GM19043 (cell line): ENCODE measurements around the gene PLXNA4.

Experiments used
- ATAC-seq: cut with Tn5 transposase; IDR thresholded peaks from one replicate; pipeline ENCODE4 v1.9.1; 2021; ENCODE audit warnings: low read depth; ENCODE audit not compliant: unreplicated experiment

Gene PLXNA4

DNA sequence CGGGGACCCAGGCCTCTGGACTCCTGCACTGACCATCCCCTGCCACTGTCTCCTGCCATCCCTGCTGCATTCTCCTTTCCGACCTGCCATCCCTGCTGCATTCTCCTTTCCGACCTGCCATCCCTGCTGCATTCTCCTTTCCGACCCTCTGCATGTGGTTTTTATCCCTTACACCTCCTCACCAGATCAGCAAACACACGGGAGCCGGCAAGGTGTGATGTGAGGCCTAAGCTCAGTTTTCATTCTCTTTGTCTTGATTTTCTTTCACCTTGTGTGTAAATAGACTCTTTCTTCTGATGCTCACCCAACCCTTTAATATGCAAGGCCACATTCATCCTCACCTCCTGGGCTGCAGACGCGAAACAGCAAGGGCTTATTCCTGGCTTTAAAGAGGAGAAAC lies 11.4 kb downstream of the PLXNA4 start:
- ATAC-seq = no peak

DNA sequence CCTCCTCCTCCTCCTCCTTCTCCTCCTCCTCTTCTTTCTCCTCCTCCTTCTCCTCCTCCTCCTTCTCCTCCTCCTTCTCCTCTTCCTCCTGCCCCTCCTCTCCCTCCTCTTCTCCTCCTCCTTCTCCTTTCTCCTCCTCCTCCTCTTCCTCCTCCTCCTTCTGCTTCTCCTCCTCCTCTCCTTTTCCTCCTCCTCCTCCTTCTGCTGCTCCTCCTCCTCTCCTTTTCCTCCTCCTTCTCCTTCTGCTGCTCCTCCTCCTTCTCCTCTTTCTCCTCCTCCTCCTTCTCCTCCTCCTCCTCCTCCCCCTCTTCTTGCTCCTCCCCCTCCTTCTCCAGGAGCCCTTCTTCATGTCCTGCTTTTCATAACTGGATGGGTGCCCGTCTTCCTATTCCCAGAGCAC lies 12.2 kb downstream of the PLXNA4 start:
- no peak for ATAC-seq

DNA sequence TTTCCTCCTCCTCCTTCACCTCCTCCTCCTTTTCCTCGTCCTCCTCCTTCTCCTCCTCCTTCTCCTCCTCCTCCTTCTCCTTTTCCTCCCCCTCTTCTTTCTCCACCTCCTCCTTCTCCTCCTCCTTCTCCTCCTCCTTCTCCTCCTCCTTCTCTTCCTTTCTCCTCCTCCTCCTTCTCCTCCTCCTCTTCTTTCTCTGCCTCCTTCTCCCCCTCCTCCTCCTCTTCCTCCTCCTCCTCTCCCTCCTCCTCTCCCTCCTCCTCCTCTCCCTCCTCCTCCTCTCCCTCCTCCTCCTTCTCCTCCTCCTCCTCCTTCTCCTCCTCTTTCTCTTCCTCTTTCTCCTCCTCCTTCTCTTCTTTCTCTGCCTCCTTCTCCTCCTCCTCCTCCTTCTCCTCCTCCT lies 13.6 kb downstream of the PLXNA4 start:
- ATAC-seq = no peak

DNA sequence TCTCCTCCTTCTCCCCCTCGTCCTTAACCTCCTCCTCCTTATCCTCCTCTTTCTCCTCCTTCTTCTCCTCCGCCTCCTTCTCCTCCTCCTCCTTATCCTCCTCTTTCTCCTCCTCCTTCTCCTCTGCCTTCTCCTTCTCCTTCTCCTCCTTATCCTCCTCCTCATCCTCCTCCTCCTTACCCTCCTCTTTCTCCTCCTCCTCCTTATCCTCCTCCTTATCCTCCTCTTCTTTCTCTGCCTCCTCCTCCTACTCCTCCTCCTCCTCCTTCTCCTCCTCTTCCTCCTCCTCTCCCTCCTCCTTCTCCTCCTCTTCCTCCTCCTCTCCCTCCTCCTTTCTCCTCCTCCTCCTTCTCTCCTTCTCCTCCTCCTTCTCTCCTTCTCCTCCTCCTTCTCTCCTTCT lies 14.5 kb downstream of the PLXNA4 start:
- no peak for ATAC-seq

DNA sequence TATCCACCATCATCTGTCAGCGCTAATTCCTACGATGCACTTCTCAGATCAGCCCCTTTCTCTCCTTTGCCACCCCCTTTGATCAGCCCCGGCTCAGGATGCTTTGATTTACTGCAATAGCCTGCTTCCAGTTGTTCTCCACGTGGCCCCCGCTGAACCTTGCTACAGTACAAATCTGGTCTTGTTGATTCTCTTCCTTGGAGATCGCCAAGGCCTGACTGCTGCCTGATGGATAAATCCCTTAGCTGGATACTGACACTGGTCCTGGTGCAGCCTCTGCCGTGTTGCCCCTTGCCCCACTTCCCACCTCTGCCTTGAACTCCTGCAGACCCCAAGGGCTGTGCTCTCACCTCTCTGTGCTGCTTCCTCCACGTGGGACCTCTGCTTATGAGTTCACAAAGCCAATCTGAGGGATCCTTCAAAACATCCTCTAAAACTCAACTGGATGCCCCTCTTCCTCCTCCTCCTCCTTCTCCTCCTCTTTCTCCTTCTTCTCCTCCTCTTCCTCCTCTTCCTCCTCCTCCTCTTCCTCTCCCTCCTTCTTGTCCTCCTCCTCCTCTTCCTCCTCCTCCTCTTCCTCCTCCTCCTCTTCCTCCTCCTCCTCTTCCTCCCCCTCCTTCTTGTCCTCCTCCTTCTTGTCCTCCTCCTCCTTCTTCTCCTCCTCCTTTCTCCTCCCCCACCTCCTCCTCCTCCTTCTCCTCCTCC lies 15.3 kb downstream of the PLXNA4 start:
- no peak for ATAC-seq

DNA sequence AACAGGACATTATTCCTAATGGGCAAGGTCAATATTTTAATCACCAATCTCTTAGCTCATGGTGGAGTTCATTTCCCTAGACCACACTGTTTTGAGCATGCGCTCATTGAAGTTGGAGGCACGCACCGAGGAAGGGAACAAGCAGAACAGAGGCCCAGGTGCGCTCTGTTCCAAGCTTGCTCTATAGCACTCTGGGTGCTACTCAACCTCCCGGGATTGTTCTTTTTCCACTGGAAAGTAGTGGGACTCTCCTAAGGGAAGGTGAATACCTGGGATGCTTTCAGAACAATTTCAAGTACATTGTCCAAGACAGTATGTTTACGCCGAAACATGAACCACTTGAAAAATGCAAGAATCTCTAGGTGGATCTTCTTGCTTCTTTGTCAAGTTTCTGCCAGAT lies 16.2 kb downstream of the PLXNA4 start:
- ATAC-seq = no peak

DNA sequence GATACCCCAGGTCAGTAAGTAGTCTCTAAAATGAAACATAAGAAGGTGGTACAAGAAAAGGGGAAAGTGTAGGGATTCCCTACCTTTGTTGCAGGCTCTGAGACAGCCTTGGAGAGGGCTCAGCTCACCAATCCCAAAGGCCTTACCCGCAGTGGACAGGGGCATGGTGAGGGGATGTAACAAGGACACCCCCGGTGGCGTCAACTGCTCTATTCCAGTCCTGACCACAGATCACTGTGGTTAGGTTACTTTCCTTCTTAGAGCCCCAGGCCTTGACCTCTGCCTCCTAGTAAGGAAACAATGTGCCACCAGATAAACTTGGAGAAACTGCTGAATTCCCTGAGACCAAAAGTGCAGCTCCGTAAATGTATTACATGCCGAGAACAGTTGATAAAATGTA lies 17.5 kb downstream of the PLXNA4 start:
- ATAC-seq = no peak

DNA sequence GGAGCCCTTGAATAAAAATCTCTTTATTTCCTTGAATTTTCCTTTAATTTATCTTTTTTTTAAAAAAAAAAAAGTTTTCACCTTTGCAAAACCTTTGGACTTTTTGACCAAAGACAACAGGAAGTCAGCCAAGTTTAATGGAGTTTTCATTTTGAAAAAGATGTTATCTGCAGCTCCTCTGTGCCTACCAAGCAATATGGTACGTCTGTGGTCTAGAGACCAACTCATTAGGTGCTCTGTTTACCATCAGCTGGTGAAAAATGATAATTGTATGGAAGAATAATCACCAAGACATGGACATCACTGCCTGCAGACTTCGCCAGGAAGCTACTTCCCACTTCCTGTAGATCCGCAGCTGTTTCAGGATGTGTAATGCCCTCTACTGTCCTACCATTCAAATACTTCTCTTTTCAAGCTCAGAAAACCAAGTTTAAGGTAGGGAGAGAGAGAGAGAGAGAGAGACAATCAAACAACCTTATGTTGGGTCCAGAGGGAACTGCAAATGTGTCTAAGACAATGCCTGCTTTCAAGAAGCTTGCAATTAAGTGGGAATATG lies 18.7 kb downstream of the PLXNA4 start:
- ATAC-seq = no peak

DNA sequence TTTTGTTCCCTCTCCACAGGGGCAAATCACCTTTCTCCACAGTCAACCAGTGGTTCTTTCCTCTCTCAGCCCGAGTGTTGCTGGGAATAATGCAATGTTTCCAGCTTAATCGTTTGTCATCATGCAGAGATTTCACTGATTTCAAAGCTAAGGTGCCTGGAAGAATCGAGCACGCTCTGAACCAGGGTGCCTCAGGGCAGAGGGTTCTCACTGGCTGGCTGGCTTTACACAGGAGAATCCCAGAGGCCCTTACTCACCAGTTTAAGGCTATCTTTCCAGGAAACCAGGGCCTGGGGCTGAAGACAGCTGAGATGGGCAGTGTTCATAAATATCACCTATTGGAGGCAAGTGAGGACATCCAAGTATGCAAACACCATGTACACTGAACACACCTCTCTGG lies 21.8 kb downstream of the PLXNA4 start:
- no peak for ATAC-seq

DNA sequence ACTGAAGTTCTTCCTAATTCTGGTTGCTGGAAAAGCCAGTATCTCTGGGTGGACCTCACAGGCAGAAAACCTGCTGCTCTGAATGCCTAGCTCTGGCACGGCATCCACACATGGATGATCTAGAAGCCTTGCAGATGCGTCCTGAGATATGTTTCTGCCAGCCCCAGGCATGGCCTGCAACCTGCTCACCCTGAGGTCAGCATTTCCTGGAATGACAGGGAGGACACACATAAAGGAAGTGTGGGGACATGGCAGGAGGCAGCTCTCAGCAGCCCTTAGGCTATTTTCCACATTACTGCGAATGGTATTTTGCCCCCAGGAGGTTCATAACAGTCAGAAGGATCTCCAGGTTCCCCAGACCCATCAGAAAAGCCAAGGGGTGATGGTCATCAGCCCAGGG lies 23.2 kb downstream of the PLXNA4 start:
- no peak for ATAC-seq

DNA sequence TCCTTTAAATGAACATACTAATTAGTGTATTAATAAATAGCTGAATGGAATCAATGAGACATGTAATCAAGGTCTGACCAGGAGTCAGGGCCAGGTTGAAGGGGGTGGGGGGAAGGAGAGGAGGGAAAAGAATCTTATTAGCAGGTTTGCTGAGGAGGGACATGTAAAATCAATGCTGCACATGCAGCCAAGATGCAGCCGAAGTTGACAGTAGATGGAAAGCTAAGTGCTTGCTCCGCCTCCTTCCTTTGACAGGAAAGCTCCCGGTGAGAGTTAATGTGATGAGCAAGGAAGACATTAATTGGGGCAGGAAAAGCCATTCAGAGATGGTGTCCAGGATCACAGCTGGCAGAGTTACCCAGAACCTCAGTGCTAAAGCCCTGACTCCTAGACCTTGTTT lies 24.4 kb downstream of the PLXNA4 start:
- no peak for ATAC-seq

DNA sequence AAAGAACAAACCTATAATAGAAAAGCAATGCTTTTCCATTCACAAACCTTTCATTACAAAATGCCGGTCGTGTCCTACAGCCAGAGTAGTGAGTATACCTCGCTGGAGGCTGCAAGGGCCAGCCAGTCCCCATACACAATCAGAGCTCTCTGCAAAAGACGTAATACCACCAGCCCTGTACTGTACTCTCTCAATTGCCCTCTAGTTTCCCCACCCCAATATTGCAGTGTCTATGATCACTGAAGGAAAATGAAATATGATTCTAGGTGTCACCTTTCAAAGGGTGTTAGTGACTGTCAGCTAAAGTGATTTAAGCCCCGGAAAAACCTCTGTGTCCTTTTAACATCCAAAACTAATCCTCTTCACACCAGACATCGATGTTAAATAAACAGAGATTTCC lies 24.8 kb downstream of the PLXNA4 start:
- no peak for ATAC-seq

DNA sequence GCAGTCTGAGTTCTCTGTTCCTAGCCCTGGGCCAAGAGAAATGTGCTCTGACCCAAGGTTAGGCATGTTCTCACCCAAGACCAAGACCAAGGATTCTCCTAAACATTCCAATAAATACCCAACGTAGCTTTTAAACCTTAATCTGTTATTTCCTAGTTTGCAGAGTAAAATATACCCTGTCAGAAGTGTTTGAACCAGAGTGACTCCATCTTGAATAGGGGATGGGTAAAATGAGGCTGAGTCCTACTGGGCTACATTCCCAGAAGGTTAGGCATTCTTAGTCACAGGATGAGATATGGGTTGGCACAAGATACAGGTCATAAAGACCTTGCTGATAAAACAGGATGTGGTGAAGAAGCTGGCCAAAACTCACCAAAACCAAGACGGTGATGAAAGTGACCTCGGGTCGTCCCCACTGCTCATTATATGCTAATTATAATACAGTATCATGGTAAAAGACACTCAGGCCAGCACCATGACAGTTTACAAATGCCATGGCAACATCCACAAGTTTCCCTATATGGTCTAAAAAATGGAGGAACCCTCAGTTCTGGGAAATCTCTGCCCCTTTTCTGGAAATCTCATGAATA lies 27.7 kb downstream of the PLXNA4 start:
- ATAC-seq = no peak

DNA sequence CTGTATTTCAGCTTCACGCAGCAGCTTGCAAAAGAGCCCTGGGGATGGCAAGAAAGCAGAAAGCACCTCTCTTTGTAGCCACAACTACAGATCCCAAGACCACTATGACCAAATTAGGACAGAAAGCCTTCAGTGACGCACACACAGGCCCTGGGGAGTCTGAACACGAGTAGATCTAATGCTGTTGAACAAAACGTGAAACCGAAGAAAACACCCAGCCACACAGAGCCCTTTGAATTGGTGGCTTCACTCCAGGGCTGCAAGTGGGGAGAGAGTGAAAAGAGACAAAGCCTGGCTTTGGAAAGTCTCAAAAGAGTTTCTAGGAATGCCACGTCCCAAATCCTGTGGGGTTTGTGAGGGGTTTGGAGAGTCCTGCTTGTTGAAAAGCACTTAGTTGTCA lies 28.4 kb downstream of the PLXNA4 start:
- ATAC-seq = no peak

DNA sequence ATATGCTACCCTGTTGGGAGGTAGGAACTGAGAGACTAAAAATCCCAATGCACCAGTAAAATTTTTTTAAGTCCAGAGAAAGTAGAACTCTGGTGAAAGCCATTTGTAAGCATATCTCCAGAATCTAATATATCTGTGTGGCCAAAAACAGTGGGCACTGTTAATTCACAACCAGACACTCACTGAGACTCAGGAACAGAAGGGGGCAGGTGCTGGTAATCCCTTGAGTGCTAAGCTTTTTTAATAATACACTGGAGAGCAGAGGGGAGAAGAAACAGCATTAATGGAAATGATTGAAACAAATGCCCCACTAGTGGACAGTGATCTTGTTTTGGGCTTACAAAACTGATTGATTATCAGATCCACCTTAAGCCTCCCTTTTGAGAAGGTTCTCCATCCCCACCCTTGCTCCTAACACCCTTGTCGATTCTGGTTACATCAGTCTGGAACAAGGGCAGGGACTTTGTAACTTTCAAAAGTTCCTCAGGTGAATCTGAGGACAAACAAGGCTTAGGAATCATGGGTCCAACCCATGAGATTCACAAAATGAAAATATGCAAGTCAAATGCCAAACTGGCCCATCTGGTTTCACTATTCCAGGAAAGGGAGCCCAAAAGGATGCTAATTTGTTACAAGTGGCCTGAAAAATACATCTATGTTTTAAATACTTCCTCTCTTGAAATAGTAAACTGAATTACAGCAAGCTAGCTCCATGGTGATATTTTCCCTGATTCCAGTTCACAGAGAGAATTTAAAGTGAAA lies 29.7 kb downstream of the PLXNA4 start:
- no peak for ATAC-seq

DNA sequence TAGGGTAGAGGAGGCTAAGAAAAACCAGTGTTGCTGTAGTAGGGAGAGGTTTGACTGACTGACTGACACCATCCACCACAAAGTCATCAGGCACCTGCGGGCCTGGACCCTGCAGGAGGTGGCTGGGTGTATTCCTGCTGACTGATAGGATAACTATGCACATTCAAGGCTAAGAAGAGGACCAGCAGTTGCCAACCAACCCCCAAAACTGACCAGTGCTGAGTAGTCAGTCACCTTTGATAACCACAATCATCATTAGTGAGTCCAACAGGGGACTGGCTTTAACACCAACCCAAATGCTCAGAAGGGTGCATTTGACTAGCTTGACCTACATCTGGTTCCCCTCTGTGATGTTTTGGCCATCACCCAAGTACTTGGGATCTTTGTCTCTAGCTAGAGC lies 30.5 kb downstream of the PLXNA4 start:
- ATAC-seq = no peak

DNA sequence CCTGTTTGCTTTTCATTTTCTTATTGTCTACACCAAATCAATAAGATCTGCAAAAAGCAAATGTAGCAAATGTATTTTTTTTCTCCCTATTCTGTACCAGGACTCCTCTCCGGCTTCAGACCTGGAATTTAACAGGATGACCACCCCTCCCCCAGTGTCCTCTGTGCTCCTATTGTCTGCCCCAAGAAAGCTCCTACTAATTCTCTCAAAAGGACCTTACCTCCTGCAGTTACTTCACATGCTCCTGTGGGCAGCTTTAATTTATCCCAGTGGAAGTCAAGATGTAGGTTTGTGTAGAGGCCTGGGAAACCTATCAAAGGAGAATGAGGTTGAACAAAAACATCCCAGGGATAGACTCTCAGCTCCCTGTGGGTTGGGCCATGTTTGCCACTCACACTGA lies 31.3 kb downstream of the PLXNA4 start:
- no peak for ATAC-seq

DNA sequence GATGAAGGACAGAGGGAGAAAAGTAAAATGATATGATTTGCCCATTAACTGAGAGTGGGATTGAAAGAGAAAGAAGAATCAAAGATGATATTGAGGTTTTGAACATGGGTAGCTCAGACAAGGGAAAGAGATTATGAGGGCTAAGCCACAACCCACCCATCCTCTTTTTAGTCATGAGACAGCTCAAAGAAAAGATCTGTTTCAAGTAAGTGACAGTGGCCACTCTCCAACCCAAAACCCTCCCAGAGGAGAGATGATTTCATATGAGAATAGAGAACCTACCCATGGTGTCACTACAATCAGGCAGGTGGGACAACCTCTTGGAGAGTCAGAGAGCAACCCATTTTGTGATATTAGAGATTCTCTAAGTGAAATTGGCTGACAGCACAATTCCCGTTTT lies 32.2 kb downstream of the PLXNA4 start:
- no peak for ATAC-seq

DNA sequence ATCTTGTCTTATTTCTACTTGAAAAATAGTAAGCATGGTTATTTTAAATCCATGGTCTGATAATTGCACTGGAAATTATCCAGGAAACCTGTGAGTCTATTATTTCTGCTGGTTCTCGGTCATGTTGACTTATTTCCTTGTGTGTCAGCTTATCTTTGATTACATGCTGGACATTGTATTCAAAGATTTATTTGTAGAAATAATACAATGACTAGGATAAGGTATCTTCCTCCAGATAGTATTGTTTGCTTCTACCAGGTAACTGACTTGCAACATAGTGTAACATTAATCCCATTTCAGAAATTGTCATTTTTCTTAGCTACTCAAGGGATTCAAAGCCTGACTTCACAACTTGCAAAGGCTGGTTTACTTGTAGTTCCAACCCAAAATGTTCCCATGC lies 33.4 kb downstream of the PLXNA4 start:
- ATAC-seq = no peak

DNA sequence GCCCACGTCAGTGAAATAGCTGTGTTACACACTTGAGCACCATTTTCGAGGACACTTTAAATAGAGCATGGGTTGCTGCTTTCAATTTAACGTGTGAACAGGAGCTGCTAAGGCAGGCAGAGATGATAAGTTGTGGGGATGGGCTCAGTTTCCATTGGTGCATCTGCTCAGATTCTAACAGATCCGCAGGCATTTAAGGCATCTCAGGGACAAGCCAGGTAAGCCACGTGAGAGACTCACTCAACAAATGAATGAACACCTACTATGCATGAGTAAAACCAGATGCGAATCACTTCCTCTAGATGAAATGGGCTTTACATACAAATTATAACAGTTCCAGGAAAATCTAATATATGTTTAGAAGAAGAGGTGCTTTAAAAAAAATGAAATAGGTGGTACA lies 34.6 kb downstream of the PLXNA4 start:
- ATAC-seq = no peak

DNA sequence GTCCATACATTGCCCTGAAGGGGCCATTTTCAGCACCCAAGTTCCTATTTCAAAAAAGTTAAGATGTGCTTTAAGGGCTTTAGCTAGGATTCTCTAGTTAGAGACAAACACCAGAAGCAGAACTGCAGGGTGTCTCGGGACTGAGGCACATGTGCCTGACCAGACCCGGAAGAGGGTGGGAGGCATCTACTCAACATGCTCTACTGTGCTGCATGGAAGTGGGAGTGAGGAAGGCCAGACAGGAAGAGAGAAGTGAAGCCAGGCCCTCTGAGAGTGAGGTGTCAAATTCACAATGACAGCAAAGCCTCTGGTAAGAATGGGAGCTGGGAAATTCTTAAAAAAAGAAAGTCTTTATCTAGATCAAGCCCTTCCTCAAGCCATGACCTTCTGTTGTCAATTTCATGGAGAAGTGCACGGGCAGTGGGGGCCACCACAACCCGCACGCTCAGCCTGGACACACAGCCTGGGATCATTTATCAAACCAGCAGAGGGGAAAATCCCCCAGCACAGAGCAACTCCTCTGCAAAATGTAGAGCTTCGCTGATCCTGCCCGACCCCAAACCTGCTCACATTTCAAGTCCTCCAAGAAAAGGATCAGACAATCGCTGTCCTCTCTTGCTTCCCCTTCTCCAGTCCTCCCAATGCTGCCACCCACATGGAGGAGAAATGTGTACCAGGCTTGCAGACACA lies 38.7 kb downstream of the PLXNA4 start:
- ATAC-seq = no peak
